ENCODE results near the gene KRT32. TPM values are rescaled to one million over a fixed set of nuclear protein-coding genes. Genes with fewer than 3 reads are reported as not detected.

KRT32 gene
- total RNA-seq, 1 donor from 2014 or later = not detected

DNA sequence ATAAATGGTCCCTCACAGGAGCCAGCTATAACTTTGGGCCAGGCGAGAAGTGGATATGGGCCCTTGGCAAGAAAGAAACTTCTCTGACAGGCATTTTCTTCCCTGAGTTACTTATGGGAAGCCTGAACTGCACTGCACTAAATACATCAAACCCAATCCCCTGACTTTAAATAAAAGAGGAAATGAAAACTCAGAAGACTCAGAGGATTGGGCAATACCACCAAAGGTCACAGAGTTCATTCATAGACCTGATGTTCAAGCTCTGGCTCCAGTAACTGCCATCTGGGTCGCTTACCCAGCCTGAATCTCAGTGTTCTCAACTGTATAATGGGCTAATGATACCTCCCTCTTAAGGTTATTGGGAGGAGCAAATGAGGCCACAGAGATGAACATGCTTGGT lies 12.9 kb upstream of the KRT32 start:
- Mint-ChIP-seq H3K36me3 (no peaks in the 10 kb centered on the region), H3K4me1 (peaks cover 11% of the 10 kb centered on the region), H3K27me3 (ENCODE audit: low read depth) (no peaks in the 10 kb centered on the region), H3K27ac (no peak overlapping the region), H3K4me3 (no peak overlapping the region), H3K9me3 (no peaks in the 10 kb centered on the region)
- DNase-seq (ENCODE audit: low spot score in 2 of 2, unreplicated experiment in 2 of 2) = no peak
- TF ChIP-seq CTCF (IDR thresholded peaks at IDR 0.05; ENCODE audit: unreplicated experiment) = no peak

- no peak for DNase-seq (ENCODE audit: low spot score in 2 of 2, unreplicated experiment in 2 of 2)
- peaks cover 7% of the 10 kb centered on the region for H3K9me3 Mint-ChIP-seq
- H3K4me3 Mint-ChIP-seq = no peak overlapping the region
- H3K27me3 Mint-ChIP-seq (ENCODE audit: low read depth) = no peaks in the 10 kb centered on the region
- H3K27ac Mint-ChIP-seq = no peak overlapping the region
- H3K36me3 Mint-ChIP-seq = no peaks in the 10 kb centered on the region
- TF ChIP-seq CTCF (IDR thresholded peaks at IDR 0.05; ENCODE audit: unreplicated experiment) = no peak
- H3K4me1 Mint-ChIP-seq = peaks cover under 1% of the 10 kb centered on the region
Observed at GRCh38 chr17:41478237-41478636, 11.1 kb upstream of the KRT32 start.

DNA sequence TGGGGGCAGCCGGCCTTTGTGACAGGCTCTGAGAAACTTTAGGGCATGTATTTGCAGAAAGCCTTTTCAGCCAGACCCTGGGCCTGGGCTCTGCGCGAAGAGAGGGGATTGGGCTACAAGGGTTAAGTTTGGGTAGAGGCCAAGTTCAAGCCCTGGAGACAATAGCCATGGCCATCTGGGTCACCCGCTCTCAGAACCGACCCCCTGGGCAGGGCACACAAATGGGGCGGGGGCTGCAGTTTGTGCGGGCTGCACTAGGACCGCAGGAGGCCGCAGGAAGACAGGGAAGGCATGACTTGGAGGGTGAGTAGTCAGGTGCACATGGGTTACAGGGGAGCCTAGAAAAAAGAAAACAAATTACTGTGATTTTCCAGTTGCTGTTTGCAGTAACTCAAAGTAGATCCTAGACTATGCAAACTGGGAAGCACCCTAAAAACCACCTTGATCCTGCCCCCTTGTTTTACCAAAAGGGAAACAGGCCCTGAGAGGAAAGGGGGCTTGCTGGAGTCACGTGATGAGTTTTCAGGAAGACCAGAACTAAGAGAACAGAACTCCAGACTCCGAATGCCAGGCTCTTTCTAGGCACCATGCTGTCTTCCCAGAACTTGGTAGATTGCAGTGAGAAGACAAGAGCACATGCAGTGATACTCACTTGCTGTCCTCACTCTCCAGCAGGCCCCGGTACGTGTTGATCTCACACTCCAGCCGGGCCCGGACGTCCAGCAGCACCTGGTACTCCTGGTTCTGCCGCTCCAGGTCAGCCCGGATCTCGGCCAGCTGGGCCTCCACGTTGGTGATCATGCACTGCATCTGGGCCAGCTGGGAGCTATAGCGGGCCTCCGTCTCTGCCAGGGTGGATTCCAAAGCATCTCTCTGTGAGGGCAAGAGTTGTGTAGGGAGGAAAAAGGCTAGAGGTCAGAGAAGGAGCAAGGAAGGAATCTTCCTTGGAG lies 10.0 kb upstream of the KRT32 start:
- H3K27ac Mint-ChIP-seq = no peak overlapping the region
- H3K27me3 Mint-ChIP-seq (ENCODE audit: low read depth) = no peaks in the 10 kb centered on the region
- no peaks in the 10 kb centered on the region for H3K4me1 Mint-ChIP-seq
- H3K4me3 Mint-ChIP-seq = no peak overlapping the region
- H3K36me3 Mint-ChIP-seq = peaks cover 3% of the 10 kb centered on the region
- no peak for TF ChIP-seq CTCF (IDR thresholded peaks at IDR 0.05; ENCODE audit: unreplicated experiment)
- H3K9me3 Mint-ChIP-seq = peaks cover 12% of the 10 kb centered on the region
- DNase-seq (ENCODE audit: low spot score in 2 of 2, unreplicated experiment in 2 of 2) = no peak

DNA sequence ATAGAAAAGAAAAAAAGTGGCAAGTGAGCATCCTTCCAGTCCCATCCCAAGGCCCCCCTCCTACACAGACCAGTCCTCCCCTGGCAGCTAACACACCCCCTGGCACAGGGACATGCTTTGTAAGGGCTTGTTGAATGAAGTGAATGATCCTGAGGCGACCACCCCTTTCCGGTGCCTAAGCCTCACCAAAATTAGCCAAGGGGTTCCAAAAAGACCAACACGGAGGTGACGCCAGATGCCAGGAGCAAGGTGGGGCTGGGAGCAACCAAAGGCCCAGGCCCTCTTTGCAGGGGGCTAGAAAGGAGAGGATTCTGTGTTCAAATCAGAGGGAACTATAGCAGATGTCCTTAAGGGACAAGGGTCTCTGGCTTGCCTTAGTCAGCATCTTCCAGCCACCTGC lies 8.2 kb upstream of the KRT32 start:
- no peak for DNase-seq (ENCODE audit: low spot score in 2 of 2, unreplicated experiment in 2 of 2)
- no peaks in the 10 kb centered on the region for H3K4me1 Mint-ChIP-seq
- H3K9me3 Mint-ChIP-seq = peaks cover 25% of the 10 kb centered on the region
- no peak for TF ChIP-seq CTCF (IDR thresholded peaks at IDR 0.05; ENCODE audit: unreplicated experiment)
- H3K4me3 Mint-ChIP-seq = no peak overlapping the region
- H3K27ac Mint-ChIP-seq = no peak overlapping the region
- peaks cover 3% of the 10 kb centered on the region for H3K36me3 Mint-ChIP-seq
- no peaks in the 10 kb centered on the region for H3K27me3 Mint-ChIP-seq (ENCODE audit: low read depth)

- Mint-ChIP-seq H3K27ac (no peak overlapping the region), H3K4me3 (no peak overlapping the region), H3K36me3 (peaks cover 3% of the 10 kb centered on the region), H3K27me3 (ENCODE audit: low read depth) (no peaks in the 10 kb centered on the region), H3K9me3 (peaks cover 25% of the 10 kb centered on the region), H3K4me1 (no peaks in the 10 kb centered on the region)
- no peak for TF ChIP-seq CTCF (IDR thresholded peaks at IDR 0.05; ENCODE audit: unreplicated experiment)
- no peak for DNase-seq (ENCODE audit: low spot score in 2 of 2, unreplicated experiment in 2 of 2)
Observed at GRCh38 chr17:41474863-41475262, 7.7 kb upstream of the KRT32 start.

Measured in mesothelial cell of epicardium (in vitro differentiated cells).